Measurements from ENCODE around the gene LARGE1.

GRCh38 chr22:33300165-33300564 is 620.1 kb downstream of the LARGE1 start:
- no peak for TF ChIP-seq POLR2A (IDR thresholded peaks at IDR 0.05; ENCODE audit: low read depth, low read length)
- no peak for TF ChIP-seq CTCF (conservative IDR thresholded peaks at IDR 0.05; ENCODE audit: low read depth, low read length)

Data from IMR-90 (cell line).